Small intestine (tissue), 7 donors: Measurements from ENCODE around the gene NR1D1. TPM values are rescaled to one million over a fixed set of nuclear protein-coding genes. Genes with fewer than 3 reads are reported as not detected.

Source experiments
- DNase-seq, 2 donors: peaks; one replicate each; pipeline versions ENCODE4 v3.0.0 to v3.0.0-alpha.2; 2013
- FAIRE-seq: peaks from 2 replicates; lab custom pipeline; 2012; peaks lifted over from hg19 to GRCh38; lab: Jason Lieb, UNC
- H3K27ac ChIP-seq, 3 donors: one replicate each; pipeline ENCODE4 v1.5.1; 2013; ENCODE audit warnings: low read length in 2 of 3, mild to moderate bottlenecking in 2 of 3, control low read depth in 1 of 3, inconsistent platforms in 1 of 3, low read depth in 1 of 3, moderate library complexity in 1 of 3
- H3K27me3 ChIP-seq, 3 donors: one replicate each; pipeline ENCODE4 v1.6.1; 2013; ENCODE audit warnings: low read length in 3 of 3, inconsistent platforms in 1 of 3; ENCODE audit not compliant: control insufficient read depth in 3 of 3, insufficient read depth in 3 of 3
- H3K36me3 ChIP-seq, 3 donors: one replicate each; pipeline ENCODE4 v1.6.1; 2013; ENCODE audit warnings: low read length in 3 of 3, inconsistent platforms in 1 of 3, low read depth in 1 of 3, mild to moderate bottlenecking in 1 of 3, moderate library complexity in 1 of 3; ENCODE audit not compliant: control insufficient read depth in 3 of 3, insufficient read depth in 2 of 3
- H3K4me1 ChIP-seq, 3 donors: one replicate each; pipeline ENCODE4 v1.6.1; 2013; ENCODE audit warnings: low read length in 2 of 3, inconsistent platforms in 1 of 3, low read depth in 1 of 3, mild to moderate bottlenecking in 1 of 3, moderate library complexity in 1 of 3; ENCODE audit not compliant: control insufficient read depth in 3 of 3, insufficient read depth in 2 of 3
- H3K4me3 ChIP-seq, 3 donors: one replicate each; pipeline ENCODE4 v1.5.1; 2013; ENCODE audit warnings: low read length in 3 of 3, control low read depth in 1 of 3, inconsistent platforms in 1 of 3, low read depth in 1 of 3, mild to moderate bottlenecking in 1 of 3, moderate library complexity in 1 of 3
- H3K9me3 ChIP-seq, 2 donors: one replicate each; pipeline ENCODE4 v1.6.1; 2013; ENCODE audit warnings: low read depth in 1 of 2, low read length in 1 of 2; ENCODE audit not compliant: control insufficient read depth in 2 of 2, insufficient read depth in 1 of 2
- WGBS, 3 donors: extraction: QIAGEN DNeasy Blood & Tissue Kit; methylation state at CpG; one replicate each; pipeline ENCODE4 v1.1.7; 2013; 5-methylcytosine and 5-hydroxymethylcytosine counted together
- polyA plus RNA-seq, 4 donors: library from polyadenylated mRNA; stranded (reverse) in 3 of 4; unstranded in 1 of 4; fragments of 200-250 nt in 3 of 4; fragments of 120-200 nt in 1 of 4; gene quantifications; one replicate each; pipeline versions ENCODE4 v1.2.1 to v1.2.3, GENCODE V29; 2013
- donor health status: healthy with polysubstance abuse.
- donor health status: control.
- donor health status: control.
- donor health status: Bipolar disorder and iron deficiency.
- donor health status: healthy.

Gene NR1D1
- polyA plus RNA-seq, 4 donors = 2.7 to 25.1 (median 12.1) TPM

- FAIRE-seq (no peak), DNase-seq (peak in 1 of 2 donors; percentile 3)
- H3K27ac ChIP-seq = no peak overlapping the region
- H3K36me3 ChIP-seq = peaks cover 12 to 99% (median 28%) of the 10 kb centered on the region in 3 donors
- no peaks in the 10 kb centered on the region for H3K9me3 ChIP-seq
- no peaks in the 10 kb centered on the region for H3K27me3 ChIP-seq
- H3K4me1 ChIP-seq = peaks cover 0 to 13% (median 0%) of the 10 kb centered on the region in 3 donors
- no peak overlapping the region for H3K4me3 ChIP-seq
- WGBS, 3 donors = 83 to 92% (median 90%) methylated on average over 26 of the region's 26 CpGs
Measured at GRCh38 chr17:40089077-40089895, 11.1 kb downstream of the NR1D1 start.

GRCh38 chr17:40087903-40088718 is 12.3 kb downstream of the NR1D1 start:
- Histone ChIP-seq H3K4me1 (peaks cover 0 to 13% (median 0%) of the 10 kb centered on the region in 3 donors), H3K4me3 (no peak overlapping the region), H3K9me3 (no peaks in the 10 kb centered on the region), H3K27me3 (no peaks in the 10 kb centered on the region), H3K36me3 (peaks cover 10 to 98% (median 19%) of the 10 kb centered on the region in 3 donors), H3K27ac (no peak overlapping the region)
- FAIRE-seq = no peak
- WGBS, 3 donors = 91 to 94% (median 91%) methylated on average over 28 of the region's 28 CpGs
- DNase-seq = no peak

- H3K9me3 ChIP-seq = no peaks in the 10 kb centered on the region
- 82 to 86% (median 86%) methylated on average over 6 of the region's 6 CpGs for WGBS, 3 donors
- FAIRE-seq = no peak
- no peak for DNase-seq
- H3K27me3 ChIP-seq = no peaks in the 10 kb centered on the region
- H3K27ac ChIP-seq = no peak overlapping the region
- peaks cover 10 to 93% (median 19%) of the 10 kb centered on the region in 3 donors for H3K36me3 ChIP-seq
- H3K4me1 ChIP-seq = peaks cover 0 to 13% (median 0%) of the 10 kb centered on the region in 3 donors
- no peak overlapping the region for H3K4me3 ChIP-seq
Measured at GRCh38 chr17:40087049-40087794, 13.2 kb downstream of the NR1D1 start.

- Histone ChIP-seq H3K27me3 (no peaks in the 10 kb centered on the region), H3K9me3 (no peaks in the 10 kb centered on the region), H3K27ac (no peak overlapping the region), H3K4me1 (peaks cover 0 to 13% (median 0%) of the 10 kb centered on the region in 3 donors), H3K36me3 (peaks cover 10 to 88% (median 19%) of the 10 kb centered on the region in 3 donors), H3K4me3 (no peak overlapping the region)
- 58 to 63% (median 62%) methylated on average over 17 of the region's 17 CpGs for WGBS, 3 donors
- FAIRE-seq (no peak), DNase-seq (peak in 1 of 2 donors; percentile 65)
Measured at GRCh38 chr17:40086150-40087044, 14.0 kb downstream of the NR1D1 start.

- Histone ChIP-seq H3K9me3 (no peaks in the 10 kb centered on the region), H3K27ac (no peak overlapping the region), H3K27me3 (no peaks in the 10 kb centered on the region), H3K36me3 (peaks cover 8 to 82% (median 19%) of the 10 kb centered on the region in 3 donors), H3K4me1 (peaks cover 0 to 6% (median 0%) of the 10 kb centered on the region in 3 donors), H3K4me3 (no peak overlapping the region)
- FAIRE-seq (no peak), DNase-seq (no peak)
- WGBS, 3 donors = 94 to 95% (median 94%) methylated on average over 14 of the region's 14 CpGs
Measured at GRCh38 chr17:40084477-40084876, 15.9 kb downstream of the NR1D1 start.

GRCh38 chr17:40079545-40079944 is 20.8 kb downstream of the NR1D1 start:
- Histone ChIP-seq H3K9me3 (no peaks in the 10 kb centered on the region), H3K36me3 (peaks cover 4 to 81% (median 7%) of the 10 kb centered on the region in 3 donors), H3K27me3 (no peaks in the 10 kb centered on the region), H3K4me3 (no peak overlapping the region), H3K4me1 (peaks cover 0 to 20% (median 1%) of the 10 kb centered on the region in 3 donors), H3K27ac (no peak overlapping the region)
- 88 to 92% (median 90%) methylated on average over 3 of the region's 3 CpGs for WGBS, 3 donors
- no peak for FAIRE-seq
- DNase-seq = no peak

- Histone ChIP-seq H3K9me3 (no peaks in the 10 kb centered on the region), H3K27me3 (no peaks in the 10 kb centered on the region), H3K27ac (peak overlapping the region in 1 of 3 donors; percentile 97), H3K4me3 (no peak overlapping the region), H3K36me3 (peaks cover 0 to 85% (median 2%) of the 10 kb centered on the region in 3 donors), H3K4me1 (peaks cover 5 to 50% (median 10%) of the 10 kb centered on the region in 3 donors)
- DNase-seq (no peak), FAIRE-seq (no peak)
- WGBS, 3 donors = 84 to 85% (median 84%) methylated on average over 7 of the region's 7 CpGs
Measured at GRCh38 chr17:40076591-40076990, 23.8 kb downstream of the NR1D1 start.
